ENCODE data around the gene WNT2B. TPM values are rescaled to one million over a fixed set of nuclear protein-coding genes. Genes with fewer than 3 reads are reported as not detected.

Gene WNT2B
- total and polyA plus RNA-seq, 10 of the 15 experiments (the other 5 are each of a cell fraction or from before 2014, with no cell fraction given) = 0.02 to 1.1 (median 0.14) TPM

DNA sequence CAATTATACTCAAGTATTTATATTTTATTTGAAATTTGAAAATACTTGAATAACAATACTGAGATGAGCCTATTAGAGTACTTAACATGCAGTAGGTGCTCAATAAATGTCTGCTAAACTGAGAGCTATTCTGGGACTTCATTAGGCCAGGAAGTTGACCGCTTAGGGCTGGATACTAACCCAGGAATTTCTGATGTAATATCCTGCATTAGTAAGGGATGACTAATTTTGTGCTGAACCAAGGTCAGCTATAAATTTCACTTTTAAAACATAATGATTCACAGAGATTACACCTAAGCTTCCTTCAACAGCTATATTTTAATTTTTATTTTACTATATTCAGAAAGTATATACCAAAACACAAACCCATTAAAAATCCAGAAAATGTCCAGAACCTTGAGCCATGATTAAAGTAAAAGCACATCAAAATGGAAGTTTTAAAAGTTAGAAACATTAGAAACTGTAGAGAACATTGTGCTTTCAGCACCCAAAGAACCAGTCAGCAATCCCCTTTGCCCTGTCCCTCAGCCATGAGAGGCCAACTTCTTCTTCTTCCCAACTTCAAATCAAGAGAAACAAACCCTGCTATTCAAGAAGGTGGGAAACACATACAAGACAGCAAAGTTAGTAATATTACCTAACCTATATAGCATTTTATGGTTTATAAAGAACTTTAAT lies 35.4 kb downstream of the WNT2B start (continued):
- TF ChIP-seq, protein P1, sequence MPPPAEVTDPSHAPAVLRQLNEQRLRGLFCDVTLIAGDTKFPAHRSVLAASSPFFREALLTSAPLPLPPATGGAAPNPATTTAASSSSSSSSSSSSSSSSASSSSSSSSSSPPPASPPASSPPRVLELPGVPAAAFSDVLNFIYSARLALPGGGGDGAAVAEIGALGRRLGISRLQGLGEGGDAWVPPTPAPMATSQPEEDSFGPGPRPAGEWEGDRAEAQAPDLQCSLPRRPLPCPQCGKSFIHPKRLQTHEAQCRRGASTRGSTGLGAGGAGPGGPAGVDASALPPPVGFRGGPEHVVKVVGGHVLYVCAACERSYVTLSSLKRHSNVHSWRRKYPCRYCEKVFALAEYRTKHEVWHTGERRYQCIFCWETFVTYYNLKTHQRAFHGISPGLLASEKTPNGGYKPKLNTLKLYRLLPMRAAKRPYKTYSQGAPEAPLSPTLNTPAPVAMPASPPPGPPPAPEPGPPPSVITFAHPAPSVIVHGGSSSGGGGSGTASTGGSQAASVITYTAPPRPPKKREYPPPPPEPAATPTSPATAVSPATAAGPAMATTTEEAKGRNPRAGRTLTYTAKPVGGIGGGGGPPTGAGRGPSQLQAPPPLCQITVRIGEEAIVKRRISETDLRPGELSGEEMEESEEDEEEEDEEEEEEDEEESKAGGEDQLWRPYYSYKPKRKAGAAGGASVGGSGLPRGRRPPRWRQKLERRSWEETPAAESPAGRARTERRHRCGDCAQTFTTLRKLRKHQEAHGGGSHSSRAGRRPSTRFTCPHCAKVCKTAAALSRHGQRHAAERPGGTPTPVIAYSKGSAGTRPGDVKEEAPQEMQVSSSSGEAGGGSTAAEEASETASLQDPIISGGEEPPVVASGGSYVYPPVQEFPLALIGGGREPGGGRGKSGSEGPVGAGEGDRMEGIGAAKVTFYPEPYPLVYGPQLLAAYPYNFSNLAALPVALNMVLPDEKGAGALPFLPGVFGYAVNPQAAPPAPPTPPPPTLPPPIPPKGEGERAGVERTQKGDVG (CRISPR knock-in tag; IDR thresholded peaks at IDR 0.05) = no peak

DNA sequence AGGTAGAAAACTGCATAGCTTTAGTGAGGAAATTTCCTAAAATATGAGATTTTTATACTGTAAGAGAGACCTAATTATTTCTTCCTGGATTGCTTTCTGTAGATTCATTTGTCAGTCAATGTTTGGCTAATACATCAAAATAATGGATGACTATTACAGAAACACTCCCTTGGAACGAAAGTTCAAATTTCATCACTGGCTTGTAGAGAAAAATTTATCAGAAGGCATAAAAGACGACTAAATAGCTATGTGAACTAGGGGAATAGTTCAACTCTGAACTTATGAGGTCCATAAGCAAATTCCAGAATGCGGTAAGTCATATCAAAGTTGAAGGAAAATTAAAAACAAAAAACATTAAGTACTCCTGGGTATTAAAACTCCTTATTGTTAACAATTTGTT lies 36.0 kb downstream of the WNT2B start:
- H2AFZ ChIP-seq (ENCODE audit: control insufficient read depth, low read depth, low read length) = no peak overlapping the region
- ChIA-PET POLR2A (no interaction called here), RAD21 (ENCODE audit: unreplicated experiment) (interaction anchor here (1.0 kb wide), 1 partner anchor 23 kb away, joined by 3 read pairs; no protein-coding TSS in a partner anchor), CTCF (interaction anchor here (0.5 to 1.7 kb wide), 2 partner anchors 50 to 175 kb away, joined by 3 to 5 read pairs; no protein-coding TSS in a partner anchor), SMC1A (ENCODE audit: uncharacterized antibody, unreplicated experiment) (interaction anchor here (1.0 to 4.0 kb wide), 4 partner anchors 15 to 153 kb away, joined by 3 to 16 read pairs (median 4); no protein-coding TSS in a partner anchor)
- FAIRE-seq (no peak), DNase-seq (ENCODE audit: low read depth, low spot score) (no peak), ATAC-seq (no peak)
- no peaks in the 10 kb centered on the region for H3K27me3 ChIP-seq (replicated peaks in 1 of 2; ENCODE audit: control insufficient read depth in 2 of 2, insufficient read depth in 2 of 2, low read length in 1 of 2)
- no peak overlapping the region for H3K27ac ChIP-seq (ENCODE audit: control insufficient read depth, insufficient read depth)
- no peaks in the 10 kb centered on the region for H3K36me3 ChIP-seq (ENCODE audit: control insufficient read depth in 2 of 2, insufficient read depth in 2 of 2, low read length in 1 of 2)
- H4K20me1 ChIP-seq (ENCODE audit: control insufficient read depth, insufficient read depth) = no peaks in the 10 kb centered on the region
- H3K9ac ChIP-seq (ENCODE audit: control insufficient read depth, insufficient read depth, low read length) = no peak overlapping the region
- intact Hi-C loops (cut with micrococcal nuclease; ENCODE audit: unreplicated experiment) (no loop called here), in situ Hi-C loops (cut with MboI) (no loop called here)
- H3K9me3 ChIP-seq (replicated peaks; ENCODE audit: control insufficient read depth, insufficient read depth, low read length) = no peaks in the 10 kb centered on the region
- no peak overlapping the region for H3K4me3 ChIP-seq
- no peaks in the 10 kb centered on the region for H3K4me1 ChIP-seq (ENCODE audit: control insufficient read depth, insufficient read depth, low read length)
- WGBS (ENCODE audit: insufficient coverage, insufficient replicate concordance, low lambda C conversion rate, missing lambda C conversion rate) = 94% methylated on average over 3 of the region's 3 CpGs
- BruUV-seq (replicated peaks) = no TSS peak
- H3K4me2 ChIP-seq (ENCODE audit: control insufficient read depth, insufficient read depth) = no peak overlapping the region
- H3K79me2 ChIP-seq (ENCODE audit: control insufficient read depth, insufficient read depth, low read length) = no peaks in the 10 kb centered on the region
- TF ChIP-seq, protein P2, sequence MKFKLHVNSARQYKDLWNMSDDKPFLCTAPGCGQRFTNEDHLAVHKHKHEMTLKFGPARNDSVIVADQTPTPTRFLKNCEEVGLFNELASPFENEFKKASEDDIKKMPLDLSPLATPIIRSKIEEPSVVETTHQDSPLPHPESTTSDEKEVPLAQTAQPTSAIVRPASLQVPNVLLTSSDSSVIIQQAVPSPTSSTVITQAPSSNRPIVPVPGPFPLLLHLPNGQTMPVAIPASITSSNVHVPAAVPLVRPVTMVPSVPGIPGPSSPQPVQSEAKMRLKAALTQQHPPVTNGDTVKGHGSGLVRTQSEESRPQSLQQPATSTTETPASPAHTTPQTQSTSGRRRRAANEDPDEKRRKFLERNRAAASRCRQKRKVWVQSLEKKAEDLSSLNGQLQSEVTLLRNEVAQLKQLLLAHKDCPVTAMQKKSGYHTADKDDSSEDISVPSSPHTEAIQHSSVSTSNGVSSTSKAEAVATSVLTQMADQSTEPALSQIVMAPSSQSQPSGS (IDR thresholded peaks at IDR 0.05; ENCODE audit: low read length) = no peak
- TF ChIP-seq CREB1 (IDR thresholded peaks at IDR 0.05; ENCODE audit: low read depth) (no peak), FOS (IDR thresholded peaks at IDR 0.05; ENCODE audit: borderline replicate concordance, extremely low read depth, insufficient read length) (no peak), EGR1 (IDR thresholded peaks at IDR 0.05; ENCODE audit: borderline replicate concordance in 1 of 2, low read depth in 2 of 2, low read length in 2 of 2) (no peak), RAD51 (IDR thresholded peaks at IDR 0.05) (no peak), EP300 (IDR thresholded peaks at IDR 0.05; ENCODE audit: borderline replicate concordance in 1 of 2, control insufficient read depth in 1 of 2, low read depth in 2 of 2, low read length in 2 of 2) (no peak), SIN3A (IDR thresholded peaks at IDR 0.05; ENCODE audit: low read depth, low read length) (no peak), POLR2AphosphoS2 (IDR thresholded peaks at IDR 0.05; ENCODE audit: low read depth, low read length) (no peak), CBFB (IDR thresholded peaks at IDR 0.05; ENCODE audit: low read depth) (no peak), NR2F1 (conservative IDR thresholded peaks at IDR 0.05) (no peak)
- TF ChIP-seq, protein P3, sequence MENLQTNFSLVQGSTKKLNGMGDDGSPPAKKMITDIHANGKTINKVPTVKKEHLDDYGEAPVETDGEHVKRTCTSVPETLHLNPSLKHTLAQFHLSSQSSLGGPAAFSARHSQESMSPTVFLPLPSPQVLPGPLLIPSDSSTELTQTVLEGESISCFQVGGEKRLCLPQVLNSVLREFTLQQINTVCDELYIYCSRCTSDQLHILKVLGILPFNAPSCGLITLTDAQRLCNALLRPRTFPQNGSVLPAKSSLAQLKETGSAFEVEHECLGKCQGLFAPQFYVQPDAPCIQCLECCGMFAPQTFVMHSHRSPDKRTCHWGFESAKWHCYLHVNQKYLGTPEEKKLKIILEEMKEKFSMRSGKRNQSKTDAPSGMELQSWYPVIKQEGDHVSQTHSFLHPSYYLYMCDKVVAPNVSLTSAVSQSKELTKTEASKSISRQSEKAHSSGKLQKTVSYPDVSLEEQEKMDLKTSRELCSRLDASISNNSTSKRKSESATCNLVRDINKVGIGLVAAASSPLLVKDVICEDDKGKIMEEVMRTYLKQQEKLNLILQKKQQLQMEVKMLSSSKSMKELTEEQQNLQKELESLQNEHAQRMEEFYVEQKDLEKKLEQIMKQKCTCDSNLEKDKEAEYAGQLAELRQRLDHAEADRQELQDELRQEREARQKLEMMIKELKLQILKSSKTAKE (IDR thresholded peaks at IDR 0.05; ENCODE audit: low read depth, poor library complexity, severe bottlenecking) = no peak
